Medulla oblongata (tissue), 1 donor: Measurements from ENCODE around the gene BBX.

Source experiments
- DNase-seq: peaks from one replicate; pipeline ENCODE4 v3.0.0-alpha.2; 2015; ENCODE audit errors: extremely low spot score

The BBX gene

GRCh38 chr3:107650788-107651187, 128.0 kb downstream of the BBX start:
- no peak for DNase-seq

- DNase-seq = no peak
Measured at GRCh38 chr3:107651782-107652181, 129.0 kb downstream of the BBX start.

GRCh38 chr3:107654218-107654617, 131.5 kb downstream of the BBX start:
- DNase-seq = no peak

- DNase-seq = no peak
Measured at GRCh38 chr3:107657971-107658370, 135.2 kb downstream of the BBX start.

- DNase-seq = peak; percentile 67
Measured at GRCh38 chr3:107660306-107660976, 137.7 kb downstream of the BBX start.

GRCh38 chr3:107661447-107662123, 138.8 kb downstream of the BBX start:
- DNase-seq = no peak

- peak; percentile 65 for DNase-seq
Measured at GRCh38 chr3:107662124-107662507, 139.4 kb downstream of the BBX start.

GRCh38 chr3:107662586-107662985, 139.8 kb downstream of the BBX start:
- DNase-seq = no peak

GRCh38 chr3:107663266-107663665, 140.5 kb downstream of the BBX start:
- DNase-seq = no peak

- DNase-seq = peak; percentile 56
Measured at GRCh38 chr3:107664614-107665013, 141.9 kb downstream of the BBX start.

- DNase-seq = no peak
Measured at GRCh38 chr3:107665351-107665750, 142.6 kb downstream of the BBX start.

- DNase-seq = no peak
Measured at GRCh38 chr3:107666853-107667252, 144.1 kb downstream of the BBX start.

- no peak for DNase-seq
Measured at GRCh38 chr3:107668416-107668815, 145.7 kb downstream of the BBX start.

GRCh38 chr3:107668963-107669362, 146.2 kb downstream of the BBX start:
- DNase-seq = no peak

- no peak for DNase-seq
Measured at GRCh38 chr3:107669669-107670068, 146.9 kb downstream of the BBX start.

- no peak for DNase-seq
Measured at GRCh38 chr3:107670986-107671385, 148.2 kb downstream of the BBX start.

GRCh38 chr3:107674371-107674770, 151.6 kb downstream of the BBX start:
- peak; percentile 81 for DNase-seq

- DNase-seq = peak; percentile 52
Measured at GRCh38 chr3:107675233-107675900, 152.6 kb downstream of the BBX start.

- peak; percentile 67 for DNase-seq
Measured at GRCh38 chr3:107676469-107677309, 153.9 kb downstream of the BBX start.

GRCh38 chr3:107679921-107680320, 157.2 kb downstream of the BBX start:
- no peak for DNase-seq

- no peak for DNase-seq
Measured at GRCh38 chr3:107680698-107681097, 157.9 kb downstream of the BBX start.

GRCh38 chr3:107681396-107681795, 158.6 kb downstream of the BBX start:
- no peak for DNase-seq
